Measurements from ENCODE around the gene CSNK1A1.

GRCh38 chr5:149487672-149488071 lies 63.6 kb downstream of the CSNK1A1 start:
- no peak for TF ChIP-seq POLR2A (IDR thresholded peaks at IDR 0.05)
- no peak for TF ChIP-seq CTCF (IDR thresholded peaks at IDR 0.05)
- no peak for TF ChIP-seq POLR2AphosphoS5 (IDR thresholded peaks at IDR 0.05)
- TF ChIP-seq EP300 (IDR thresholded peaks at IDR 0.05; ENCODE audit: low read depth), result no peak
